Measurements from ENCODE around the gene NPAT. TPM values are rescaled to one million over a fixed set of nuclear protein-coding genes. Genes with fewer than 3 reads are reported as not detected.
"Not testable (repeated sequence)": the region's sequence is repeated elsewhere in the genome, so short reads cannot be mapped to it uniquely, and the experiment has no call there.

Gene NPAT
- total RNA-seq, 1 experiment from 2014 or later, result 27.9 TPM

- POLR2A ChIA-PET (ENCODE audit: low non-redundant PET), result no interaction called here
- TF ChIP-seq CTCF (conservative IDR thresholded peaks at IDR 0.05; ENCODE audit: low read depth, low read length), result no peak
- TF ChIP-seq EZH2 (IDR thresholded peaks at IDR 0.05; ENCODE audit: borderline replicate concordance, low read depth, low read length, poor library complexity, severe bottlenecking), result no peak
- intact Hi-C loops (cut with micrococcal nuclease; ENCODE audit: unreplicated experiment), result no loop called here
- Histone ChIP-seq H3K4me3 (ENCODE audit: low read depth, low read length, poor library complexity, severe bottlenecking) (no peak overlapping the region), H3K4me1 (ENCODE audit: insufficient read depth, low read length, poor library complexity, severe bottlenecking) (no peaks in the 10 kb centered on the region), H3K27ac (ENCODE audit: low read depth, low read length, poor library complexity, severe bottlenecking) (no peak overlapping the region), H3K27me3 (replicated peaks; ENCODE audit: insufficient read depth, low read depth, low read length, poor library complexity) (no peaks in the 10 kb centered on the region), H3K36me3 (ENCODE audit: insufficient read depth, low read length, poor library complexity, severe bottlenecking) (peaks cover 58% of the 10 kb centered on the region), H3K9me3 (ENCODE audit: low read depth, low read length, poor library complexity, severe bottlenecking) (no peaks in the 10 kb centered on the region)
- no TSS peak for BruUV-seq (replicated peaks)
- CTCF ChIA-PET, result no interaction called here
- DNase-seq (ENCODE audit: low spot score), result no peak
Observed at GRCh38 chr11:108177570-108177969, 44.9 kb downstream of the NPAT start.

- BruUV-seq (replicated peaks), result no TSS peak
- Histone ChIP-seq H3K4me3 (ENCODE audit: low read depth, low read length, poor library complexity, severe bottlenecking) (no peak overlapping the region), H3K4me1 (ENCODE audit: insufficient read depth, low read length, poor library complexity, severe bottlenecking) (no peaks in the 10 kb centered on the region), H3K36me3 (ENCODE audit: insufficient read depth, low read length, poor library complexity, severe bottlenecking) (peaks cover 69% of the 10 kb centered on the region), H3K27me3 (replicated peaks; ENCODE audit: insufficient read depth, low read depth, low read length, poor library complexity) (no peaks in the 10 kb centered on the region), H3K9me3 (ENCODE audit: low read depth, low read length, poor library complexity, severe bottlenecking) (no peaks in the 10 kb centered on the region), H3K27ac (ENCODE audit: low read depth, low read length, poor library complexity, severe bottlenecking) (no peak overlapping the region)
- intact Hi-C loops (cut with micrococcal nuclease; ENCODE audit: unreplicated experiment), result no loop called here
- no peak for TF ChIP-seq CTCF (conservative IDR thresholded peaks at IDR 0.05; ENCODE audit: low read depth, low read length)
- TF ChIP-seq EZH2 (IDR thresholded peaks at IDR 0.05; ENCODE audit: borderline replicate concordance, low read depth, low read length, poor library complexity, severe bottlenecking), result no peak
- POLR2A ChIA-PET (ENCODE audit: low non-redundant PET), result no interaction called here
- CTCF ChIA-PET, result no interaction called here
- DNase-seq (ENCODE audit: low spot score), result no peak
Observed at GRCh38 chr11:108170184-108170583, 52.3 kb downstream of the NPAT start.

GRCh38 chr11:108167624-108168023 is 54.8 kb downstream of the NPAT start:
- ChIA-PET CTCF (no interaction called here), POLR2A (ENCODE audit: low non-redundant PET) (no interaction called here)
- DNase-seq (ENCODE audit: low spot score), result no peak
- no TSS peak for BruUV-seq (replicated peaks)
- no peaks in the 10 kb centered on the region for H3K4me1 ChIP-seq (ENCODE audit: insufficient read depth, low read length, poor library complexity, severe bottlenecking)
- TF ChIP-seq EZH2 (IDR thresholded peaks at IDR 0.05; ENCODE audit: borderline replicate concordance, low read depth, low read length, poor library complexity, severe bottlenecking) (no peak), CTCF (conservative IDR thresholded peaks at IDR 0.05; ENCODE audit: low read depth, low read length) (no peak)
- intact Hi-C loops (cut with micrococcal nuclease; ENCODE audit: unreplicated experiment), result no loop called here
- H3K36me3 ChIP-seq (ENCODE audit: insufficient read depth, low read length, poor library complexity, severe bottlenecking), result peaks cover 57% of the 10 kb centered on the region
- H3K4me3 ChIP-seq (ENCODE audit: low read depth, low read length, poor library complexity, severe bottlenecking), result no peak overlapping the region
- H3K27me3 ChIP-seq (replicated peaks; ENCODE audit: insufficient read depth, low read depth, low read length, poor library complexity), result no peaks in the 10 kb centered on the region
- H3K27ac ChIP-seq (ENCODE audit: low read depth, low read length, poor library complexity, severe bottlenecking), result no peak overlapping the region
- no peaks in the 10 kb centered on the region for H3K9me3 ChIP-seq (ENCODE audit: low read depth, low read length, poor library complexity, severe bottlenecking)

DNA sequence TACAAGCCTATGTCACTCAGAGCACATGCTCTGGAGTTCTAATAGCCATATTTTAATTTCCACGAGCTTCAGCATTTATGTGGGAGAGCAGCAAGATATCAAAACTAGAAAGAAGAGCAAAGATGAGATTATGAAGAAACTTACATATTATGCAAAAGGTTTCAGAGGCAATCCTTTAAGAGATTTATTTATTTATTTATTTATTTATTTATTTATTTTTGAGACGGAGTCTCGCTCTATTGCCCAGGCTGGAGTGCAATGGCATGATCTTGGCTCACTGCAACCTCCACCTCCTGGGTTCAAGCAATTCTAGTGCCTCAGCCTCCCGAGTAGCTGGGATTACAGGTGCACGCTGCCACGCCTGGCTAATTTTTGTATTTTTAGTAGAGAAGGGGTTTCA is 59.6 kb downstream of the NPAT start:
- H3K4me3 ChIP-seq (ENCODE audit: low read depth, low read length, poor library complexity, severe bottlenecking); DNase-seq (ENCODE audit: low spot score); H3K27ac ChIP-seq (ENCODE audit: low read depth, low read length, poor library complexity, severe bottlenecking); POLR2A ChIA-PET (ENCODE audit: low non-redundant PET); H3K9me3 ChIP-seq (ENCODE audit: low read depth, low read length, poor library complexity, severe bottlenecking); CTCF ChIA-PET; H3K4me1 ChIP-seq (ENCODE audit: insufficient read depth, low read length, poor library complexity, severe bottlenecking); H3K27me3 ChIP-seq (replicated peaks; ENCODE audit: insufficient read depth, low read depth, low read length, poor library complexity); intact Hi-C loops (cut with micrococcal nuclease; ENCODE audit: unreplicated experiment); BruUV-seq (replicated peaks): not testable (repeated sequence)
- H3K36me3 ChIP-seq (ENCODE audit: insufficient read depth, low read length, poor library complexity, severe bottlenecking), result peaks cover 66% of the 10 kb centered on the region

Measured in A673 (cell line).